GM11168 (cell line): ENCODE results near the gene SELPLG.
"Not testable (repeated sequence)": the region's sequence is repeated elsewhere in the genome, so short reads cannot be mapped to it uniquely, and the experiment has no call there.

ENCODE experiments used
- in situ Hi-C: fragments of 300-500 bp; cut with MboI; formaldehyde crosslinking; loops from one replicate; pipeline ENCODE4 v1.12.0; 2022; ENCODE audit warnings: low sequenced_read_pairs; ENCODE audit not compliant: unreplicated experiment

Gene SELPLG

GRCh38 chr12:108633534-108634248 lies at the start of gene SELPLG:
TSS of gene SELPLG (minus strand) at chr12:108633894. CDS start at chr12:108624307, 9,587 bp downstream.
- in situ Hi-C loops, result no loop called here

GRCh38 chr12:108681317-108681716 lies 47.6 kb upstream of the SELPLG start:
- in situ Hi-C loops, result no loop called here

- in situ Hi-C loops, result no loop called here
Measured at GRCh38 chr12:108679106-108679681, 45.5 kb upstream of the SELPLG start.

- in situ Hi-C loops, result no loop called here
Measured at GRCh38 chr12:108678104-108678730, 44.5 kb upstream of the SELPLG start.

- in situ Hi-C loops, result no loop called here
Measured at GRCh38 chr12:108677381-108677780, 43.7 kb upstream of the SELPLG start.

- in situ Hi-C loops, result no loop called here
Measured at GRCh38 chr12:108676707-108677106, 43.0 kb upstream of the SELPLG start.

- in situ Hi-C loops, result no loop called here
Measured at GRCh38 chr12:108675792-108676191, 42.1 kb upstream of the SELPLG start.

- in situ Hi-C loops, result no loop called here
Measured at GRCh38 chr12:108672054-108672453, 38.4 kb upstream of the SELPLG start.

GRCh38 chr12:108671110-108671509 lies 37.4 kb upstream of the SELPLG start:
- in situ Hi-C loops, result no loop called here

- in situ Hi-C loops, result no loop called here
Measured at GRCh38 chr12:108670066-108670631, 36.5 kb upstream of the SELPLG start.

- in situ Hi-C loops, result no loop called here
Measured at GRCh38 chr12:108668542-108668941, 34.8 kb upstream of the SELPLG start.

GRCh38 chr12:108668063-108668462 lies 34.4 kb upstream of the SELPLG start:
- in situ Hi-C loops, result no loop called here

- in situ Hi-C loops, result no loop called here
Measured at GRCh38 chr12:108667349-108667748, 33.7 kb upstream of the SELPLG start.

GRCh38 chr12:108666401-108666881 lies 32.7 kb upstream of the SELPLG start:
- in situ Hi-C loops, result no loop called here

GRCh38 chr12:108665608-108666202 lies 32.0 kb upstream of the SELPLG start:
- in situ Hi-C loops, result no loop called here

GRCh38 chr12:108664338-108665258 lies 30.9 kb upstream of the SELPLG start:
- in situ Hi-C loops, result no loop called here

GRCh38 chr12:108663324-108664015 lies 29.8 kb upstream of the SELPLG start:
- in situ Hi-C loops, result no loop called here

GRCh38 chr12:108658115-108658514 lies 24.4 kb upstream of the SELPLG start:
- in situ Hi-C loops, result not testable (repeated sequence)

- in situ Hi-C loops, result no loop called here
Measured at GRCh38 chr12:108657130-108657745, 23.5 kb upstream of the SELPLG start.
